AG04450 (cell line): ENCODE data around the gene QRICH1. TPM values are rescaled to one million over a fixed set of nuclear protein-coding genes. Genes with fewer than 3 reads are reported as not detected.

Experiments
- CTCF ChIA-PET: fragments of 300-600, 350-600 bp; formaldehyde crosslinking; extraction: SDS; loops from one replicate; lab custom pipeline; 2022; ENCODE audit warnings: antibody characterized with exemption, inconsistent platforms; lab: Charles Lee
- POLR2A ChIA-PET: fragments of 350-600 bp; formaldehyde crosslinking; extraction: SDS; loops from one replicate; lab custom pipeline; 2021; ENCODE audit warnings: antibody characterized with exemption, inconsistent platforms; lab: Yijun Ruan, JAX
- DNase-seq: peaks from one replicate; pipeline ENCODE4 v3.0.0-alpha.2; 2011; ENCODE audit warnings: low read depth, low spot score
- H3K27ac ChIP-seq: one replicate; pipeline ENCODE4 v1.5.1; 2012; ENCODE audit warnings: low read depth, low read length, control low read depth
- H3K27me3 ChIP-seq: one replicate; pipeline ENCODE4 v1.6.0; 2012; ENCODE audit warnings: low read length; ENCODE audit not compliant: control insufficient read depth, insufficient read depth
- H3K4me3 ChIP-seq: 2 replicates; pipeline ENCODE4 v1.5.1; 2011; ENCODE audit warnings: mild to moderate bottlenecking, low read depth, low read length, control low read depth
- H3K9me3 ChIP-seq: 2 replicates; pipeline ENCODE4 v1.5.1; 2012; ENCODE audit warnings: low read length; ENCODE audit not compliant: control insufficient read depth, insufficient read depth
- polyA plus RNA-seq: library from polyadenylated mRNA; depleted of rRNA; stranded (reverse); fragments of >200 nt; gene quantifications from 2 replicates; pipeline ENCODE4 v1.2.3, GENCODE V29; 2011
- TF ChIP-seq, protein P1 (sequence below): IDR thresholded peaks from 2 replicates; pipeline ENCODE4 v1.5.1; 2011; ENCODE audit warnings: low read depth, low read length, control low read depth, inconsistent platforms

The QRICH1 gene
- polyA plus RNA-seq, 1 experiment, result 69.7 TPM

DNA sequence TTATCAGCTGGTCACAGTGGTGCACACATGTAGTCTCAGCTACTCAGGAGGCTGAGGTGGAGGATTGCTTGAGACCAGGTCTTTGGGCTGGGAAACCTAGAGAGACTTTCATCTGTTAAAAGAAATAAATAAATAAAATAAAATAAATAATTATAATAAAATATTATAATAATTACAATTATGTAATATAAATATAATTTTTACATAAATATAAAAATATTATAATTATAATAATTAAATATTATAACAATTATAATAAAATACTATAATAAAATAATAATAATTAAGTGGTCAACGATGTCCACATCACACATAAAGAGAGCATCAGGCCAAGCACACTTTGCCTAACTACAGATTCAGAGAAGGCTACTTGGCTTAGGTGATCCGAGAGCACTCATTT, 14.6 kb downstream of the QRICH1 start:
- Histone ChIP-seq H3K9me3 (no peaks in the 10 kb centered on the region; the same call in 1 of the 2 replicates), H3K27ac (no peak overlapping the region), H3K4me3 (no peak overlapping the region), H3K27me3 (no peaks in the 10 kb centered on the region)
- POLR2A ChIA-PET, result no interaction called here
- no peak for DNase-seq
- CTCF ChIA-PET, result no interaction called here
- TF ChIP-seq, protein P1, sequence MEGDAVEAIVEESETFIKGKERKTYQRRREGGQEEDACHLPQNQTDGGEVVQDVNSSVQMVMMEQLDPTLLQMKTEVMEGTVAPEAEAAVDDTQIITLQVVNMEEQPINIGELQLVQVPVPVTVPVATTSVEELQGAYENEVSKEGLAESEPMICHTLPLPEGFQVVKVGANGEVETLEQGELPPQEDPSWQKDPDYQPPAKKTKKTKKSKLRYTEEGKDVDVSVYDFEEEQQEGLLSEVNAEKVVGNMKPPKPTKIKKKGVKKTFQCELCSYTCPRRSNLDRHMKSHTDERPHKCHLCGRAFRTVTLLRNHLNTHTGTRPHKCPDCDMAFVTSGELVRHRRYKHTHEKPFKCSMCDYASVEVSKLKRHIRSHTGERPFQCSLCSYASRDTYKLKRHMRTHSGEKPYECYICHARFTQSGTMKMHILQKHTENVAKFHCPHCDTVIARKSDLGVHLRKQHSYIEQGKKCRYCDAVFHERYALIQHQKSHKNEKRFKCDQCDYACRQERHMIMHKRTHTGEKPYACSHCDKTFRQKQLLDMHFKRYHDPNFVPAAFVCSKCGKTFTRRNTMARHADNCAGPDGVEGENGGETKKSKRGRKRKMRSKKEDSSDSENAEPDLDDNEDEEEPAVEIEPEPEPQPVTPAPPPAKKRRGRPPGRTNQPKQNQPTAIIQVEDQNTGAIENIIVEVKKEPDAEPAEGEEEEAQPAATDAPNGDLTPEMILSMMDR, result no peak

DNA sequence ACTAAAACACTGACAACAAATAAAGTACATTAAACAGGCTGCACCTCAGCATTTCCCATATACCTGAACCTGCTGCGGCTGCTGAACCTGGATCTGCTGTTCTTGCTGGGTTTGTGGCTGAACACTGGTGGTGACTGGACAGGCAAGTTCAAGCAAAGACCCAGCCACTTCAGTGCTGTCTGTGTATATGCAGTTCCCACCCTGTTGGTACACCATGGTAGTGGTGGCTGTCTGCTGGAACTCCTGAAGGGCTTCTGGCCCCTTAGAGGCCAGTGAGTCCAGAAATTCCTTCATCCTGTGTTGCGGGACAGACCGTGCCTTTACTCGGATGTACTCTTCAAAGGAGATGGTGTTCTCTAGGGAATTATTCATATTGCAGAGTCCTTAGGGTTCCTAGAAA, 17.2 kb downstream of the QRICH1 start:
- Histone ChIP-seq H3K9me3 (no peaks in the 10 kb centered on the region; the same call in 1 of the 2 replicates), H3K27me3 (no peaks in the 10 kb centered on the region), H3K27ac (peak overlapping the region; percentile 11), H3K4me3 (no peak overlapping the region)
- CTCF ChIA-PET, result no interaction called here
- DNase-seq, result no peak
- TF ChIP-seq, protein P1, result no peak
- POLR2A ChIA-PET, result no interaction called here

DNA sequence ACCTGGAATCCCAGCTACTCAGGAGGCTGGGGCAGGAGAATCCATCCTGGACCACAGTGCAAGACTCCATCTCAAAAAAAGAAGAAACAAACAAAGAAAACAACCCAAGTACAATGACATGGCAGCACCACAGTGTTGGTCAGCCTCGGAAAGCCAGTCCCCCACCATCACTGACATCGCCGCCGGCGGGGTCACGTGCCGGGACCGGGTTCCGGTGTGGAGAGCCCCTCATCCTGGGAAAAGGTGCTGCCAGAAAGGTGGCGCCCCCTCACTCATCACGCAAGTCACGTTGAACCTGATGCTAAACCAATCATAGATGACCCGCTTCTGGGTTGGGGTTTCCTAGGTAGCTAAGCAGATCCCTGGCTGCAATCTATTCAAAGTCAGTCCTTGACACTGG, 17.8 kb downstream of the QRICH1 start:
- ChIA-PET POLR2A (no interaction called here), CTCF (no interaction called here)
- Histone ChIP-seq H3K9me3 (no peaks in the 10 kb centered on the region; the same call in 1 of the 2 replicates), H3K27ac (peak overlapping the region; percentile 11), H3K27me3 (no peaks in the 10 kb centered on the region), H3K4me3 (no peak overlapping the region)
- TF ChIP-seq, protein P1, result no peak
- DNase-seq, result no peak

DNA sequence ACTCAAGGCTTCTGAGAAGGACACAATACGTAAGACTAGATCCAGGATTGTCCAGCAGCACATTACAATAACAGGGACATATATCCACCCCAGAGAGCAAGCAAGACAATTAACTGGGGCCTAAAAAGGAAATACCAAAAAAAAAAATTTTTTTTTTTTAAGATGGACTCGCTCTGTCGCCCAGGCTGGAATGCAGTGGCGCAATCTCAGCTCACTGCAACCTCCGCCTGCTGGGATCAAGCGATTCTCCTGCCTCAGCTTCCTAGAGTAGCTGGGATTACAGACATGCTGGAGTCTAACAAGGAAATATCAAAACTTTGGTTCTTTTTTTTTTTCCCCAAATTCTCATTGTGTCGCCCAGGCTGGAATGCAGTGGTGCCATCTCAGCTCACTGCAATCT, 35.9 kb downstream of the QRICH1 start:
- TF ChIP-seq, protein P1, result no peak
- no peaks in the 10 kb centered on the region for H3K27me3 ChIP-seq
- CTCF ChIA-PET, result no interaction called here
- no peaks in the 10 kb centered on the region for H3K9me3 ChIP-seq
- H3K4me3 ChIP-seq, result no peak overlapping the region
- no peak for DNase-seq
- POLR2A ChIA-PET, result no interaction called here
- no peak overlapping the region for H3K27ac ChIP-seq

DNA sequence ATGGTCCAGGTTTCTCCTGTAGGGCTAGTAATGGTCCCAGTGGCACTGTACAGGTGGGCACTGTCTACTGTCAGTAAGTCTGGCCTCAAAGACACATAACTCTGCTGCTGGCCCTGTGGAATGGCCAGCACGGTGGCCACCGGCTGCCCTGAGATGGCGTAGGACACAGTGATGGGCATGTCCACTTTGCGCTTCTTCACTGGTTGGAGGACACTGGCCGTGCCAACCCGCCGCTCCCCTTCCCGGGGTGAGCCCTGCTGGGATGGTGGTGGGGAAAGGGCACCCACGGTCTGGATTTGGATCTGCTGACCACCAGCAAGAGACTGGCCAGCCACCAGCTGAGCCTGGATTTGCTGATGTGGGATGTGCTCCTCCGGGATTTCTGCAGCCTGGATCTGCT, 36.6 kb downstream of the QRICH1 start:
- no peak for DNase-seq
- Histone ChIP-seq H3K27ac (no peak overlapping the region), H3K4me3 (no peak overlapping the region), H3K27me3 (no peaks in the 10 kb centered on the region), H3K9me3 (no peaks in the 10 kb centered on the region)
- TF ChIP-seq, protein P1, result no peak
- POLR2A ChIA-PET, result no interaction called here
- CTCF ChIA-PET, result no interaction called here
